SK-N-SH (cell line): ENCODE data around the gene TSGA10IP. TPM values are rescaled to one million over a fixed set of nuclear protein-coding genes. Genes with fewer than 3 reads are reported as not detected.

Experiments
- CTCF ChIA-PET: fragments of 300-600, 350-600 bp; formaldehyde crosslinking; extraction: SDS; loops from one replicate; lab custom pipeline; 2021; lab: Yijun Ruan, JAX
- POLR2A ChIA-PET: fragments of 350-600 bp; sonication (Branson Sonifier 250); formaldehyde crosslinking; extraction: SDS; loops from one replicate; lab custom pipeline; 2020; ENCODE audit warnings: antibody characterized with exemption, inconsistent platforms; lab: Yijun Ruan, JAX
- DNase-seq: peaks from one replicate; pipeline ENCODE4 v3.0.0; 2012
- H2AFZ ChIP-seq: fragments of 200-600 bp; sonication (generic); 2 replicates; pipeline ENCODE4 v1.8.1; 2016; ENCODE audit warnings: antibody characterized with exemption, mild to moderate bottlenecking, low read depth
- H3F3A ChIP-seq: fragments of 200-600 bp; sonication (generic); replicated peaks from 2 replicates; pipeline ENCODE3; 2016; ENCODE audit warnings: antibody characterized with exemption, mild to moderate bottlenecking; ENCODE audit not compliant: insufficient read depth
- H3K27ac ChIP-seq, 2 experiments: fragments of 200-500 bp in 1 of 2; fragments of 200-600 bp in 1 of 2; sonication (Bioruptor generic) in 1 of 2; sonication (generic), shearing (Covaris generic) in 1 of 2; 2 replicates each; pipeline versions ENCODE4 v1.5.1 to v1.6.1; 2014 to 2016; ENCODE audit warnings: low read depth in 2 of 2, inconsistent platforms in 1 of 2, low read length in 1 of 2, mild to moderate bottlenecking in 1 of 2, mixed read lengths in 1 of 2
- H3K27me3 ChIP-seq: fragments of 200-600 bp; sonication (generic), shearing (Covaris generic); 2 replicates; pipeline ENCODE4 v1.6.1; 2016; ENCODE audit warnings: mixed run types; ENCODE audit not compliant: insufficient read depth
- H3K36me3 ChIP-seq, 2 experiments: fragments of 200-500 bp in 1 of 2; fragments of 200-600 bp in 1 of 2; sonication (Bioruptor generic) in 1 of 2; sonication (generic) in 1 of 2; replicated peaks in 1 of 2; 2 replicates each; pipeline versions ENCODE3 to v1.5.1; 2014 to 2016; ENCODE audit warnings: low read length in 1 of 2, mild to moderate bottlenecking in 1 of 2; ENCODE audit not compliant: insufficient read depth in 2 of 2, control insufficient read depth in 1 of 2
- H3K4me1 ChIP-seq, 2 experiments: fragments of 200-500 bp in 1 of 2; fragments of 200-600 bp in 1 of 2; sonication (Bioruptor generic) in 1 of 2; sonication (generic), shearing (Covaris generic) in 1 of 2; 2 replicates each; pipeline versions ENCODE4 v1.5.1 to v1.6.1; 2014 to 2016; ENCODE audit warnings: low read depth in 1 of 2, low read length in 1 of 2, mixed run types in 1 of 2; ENCODE audit not compliant: insufficient read depth in 2 of 2, control insufficient read depth in 1 of 2
- H3K4me2 ChIP-seq: fragments of 200-600 bp; sonication (generic), shearing (Covaris generic); 2 replicates; pipeline ENCODE4 v1.6.1; 2017; ENCODE audit warnings: mixed run types
- H3K4me3 ChIP-seq, 2 experiments: fragments of 200-500 bp in 1 of 2; fragments of 200-600 bp in 1 of 2; sonication (Bioruptor generic) in 1 of 2; sonication (generic), shearing (Covaris generic) in 1 of 2; 2 replicates each; pipeline versions ENCODE4 v1.5.1 to v1.8.1; 2014 to 2016; ENCODE audit warnings: low read depth in 2 of 2, inconsistent platforms in 1 of 2, low read length in 1 of 2, mild to moderate bottlenecking in 1 of 2, mixed read lengths in 1 of 2, moderate library complexity in 1 of 2
- H3K79me2 ChIP-seq: fragments of 200-600 bp; sonication (generic); 2 replicates; pipeline ENCODE4 v1.8.1; 2017; ENCODE audit warnings: mild to moderate bottlenecking; ENCODE audit not compliant: insufficient read depth
- H3K9ac ChIP-seq: fragments of 200-600 bp; sonication (generic); 2 replicates; pipeline ENCODE4 v1.6.1; 2017; ENCODE audit warnings: mixed run types
- H3K9me2 ChIP-seq: fragments of 200-600 bp; sonication (generic); 2 replicates; pipeline ENCODE4 v1.6.1; 2017; ENCODE audit warnings: mixed run types
- H3K9me3 ChIP-seq: fragments of 200-600 bp; sonication (generic); 2 replicates; pipeline ENCODE4 v1.6.1; 2017; ENCODE audit warnings: mixed run types, mild to moderate bottlenecking, moderate library complexity
- H4K20me1 ChIP-seq: fragments of 200-600 bp; sonication (generic); 2 replicates; pipeline ENCODE4 v1.6.1; 2017; ENCODE audit warnings: mild to moderate bottlenecking, mixed run types; ENCODE audit not compliant: insufficient read depth
- EP300 ChIP-seq, 2 experiments: IDR thresholded peaks; 2 replicates each; pipeline versions ENCODE4 v1.4.0 to v1.6.1; 2012; ENCODE audit warnings: borderline replicate concordance in 1 of 2, low read depth in 1 of 2, low read length in 1 of 2
- MXI1 ChIP-seq: IDR thresholded peaks from 2 replicates; pipeline ENCODE4 v1.6.1; 2012; ENCODE audit warnings: mild to moderate bottlenecking, low read depth, low read length, improper control_type of control experiment
- NRF1 ChIP-seq: IDR thresholded peaks from 2 replicates; pipeline ENCODE4 v1.6.1; 2012; ENCODE audit warnings: low read depth, mild to moderate bottlenecking, low read length
- RAD21 ChIP-seq: IDR thresholded peaks from 2 replicates; pipeline ENCODE4 v1.6.1; 2012; ENCODE audit warnings: mild to moderate bottlenecking, low read length
- REST ChIP-seq: IDR thresholded peaks from 2 replicates; pipeline ENCODE4 v1.6.1; 2012; ENCODE audit warnings: mild to moderate bottlenecking, low read depth, low read length, moderate library complexity
- RXRA ChIP-seq: IDR thresholded peaks from 2 replicates; pipeline ENCODE4 v1.4.0; 2012; ENCODE audit warnings: low read depth, mild to moderate bottlenecking, borderline replicate concordance
- TCF12 ChIP-seq: IDR thresholded peaks from 2 replicates; pipeline ENCODE4 v1.4.0; 2012
- WGBS: methylation state at CpG from one replicate; pipeline ENCODE4 v1.1.6; 2017; ENCODE audit warnings: low lambda C conversion rate; 5-methylcytosine and 5-hydroxymethylcytosine counted together
- polyA plus RNA-seq, 3 experiments: library from polyadenylated mRNA; depleted of rRNA; stranded (reverse); fragments of >200 nt; gene quantifications; 2 replicates each; pipeline ENCODE4 v1.2.3, GENCODE V29; 2012

The TSGA10IP gene
- polyA plus RNA-seq, 1 of the 3 experiments (the other 2 are of a cell fraction), result not detected

DNA sequence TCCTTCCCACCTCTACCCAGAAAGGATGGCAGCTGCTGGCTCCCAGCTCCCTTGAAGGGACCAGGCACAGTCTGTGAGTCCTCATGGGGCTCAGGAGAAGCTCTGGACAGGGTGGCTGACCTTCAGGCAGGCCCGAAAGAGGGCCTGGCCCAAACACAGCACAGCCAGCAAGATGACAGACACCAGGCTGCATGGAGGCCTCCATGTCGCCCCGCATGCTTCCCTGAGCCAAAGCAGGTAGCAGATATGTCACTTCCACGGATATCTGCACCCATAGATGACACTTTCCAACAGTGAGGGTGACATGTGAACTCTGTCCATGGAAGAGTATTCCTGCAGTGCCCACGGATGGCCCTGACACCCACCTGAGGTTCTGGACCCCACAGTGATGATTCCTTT lies 38.3 kb downstream of the TSGA10IP start:
- peaks cover 12% of the 10 kb centered on the region for H3F3A ChIP-seq
- no peak overlapping the region for H3K4me3 ChIP-seq
- no peaks in the 10 kb centered on the region for H3K4me1 ChIP-seq
- no peaks in the 10 kb centered on the region for H3K9me2 ChIP-seq
- no peaks in the 10 kb centered on the region for H3K79me2 ChIP-seq
- CTCF ChIA-PET, result interaction anchor here (1.0 to 20.1 kb wide), 2 partner anchors 39 to 96 kb away, joined by 3 to 261 read pairs; partner anchors contain the start of genes CCDC85B, CTSW and FIBP
- peaks cover 3 to 9% of the 10 kb centered on the region in 2 experiments for H3K36me3 ChIP-seq
- H3K9me3 ChIP-seq, result no peaks in the 10 kb centered on the region
- no peak overlapping the region for H3K4me2 ChIP-seq
- no peak overlapping the region for H2AFZ ChIP-seq
- no peak overlapping the region for H3K9ac ChIP-seq
- no peaks in the 10 kb centered on the region for H4K20me1 ChIP-seq
- POLR2A ChIA-PET, result no interaction called here
- WGBS, result 93% methylated on average over 3 of the region's 5 CpGs
- H3K27me3 ChIP-seq, result no peaks in the 10 kb centered on the region
- DNase-seq, result no peak
- no peak overlapping the region for H3K27ac ChIP-seq
- no peak for TF ChIP-seq TCF12
- no peak for TF ChIP-seq MXI1
- no peak for TF ChIP-seq NRF1
- no peak for TF ChIP-seq RAD21

DNA sequence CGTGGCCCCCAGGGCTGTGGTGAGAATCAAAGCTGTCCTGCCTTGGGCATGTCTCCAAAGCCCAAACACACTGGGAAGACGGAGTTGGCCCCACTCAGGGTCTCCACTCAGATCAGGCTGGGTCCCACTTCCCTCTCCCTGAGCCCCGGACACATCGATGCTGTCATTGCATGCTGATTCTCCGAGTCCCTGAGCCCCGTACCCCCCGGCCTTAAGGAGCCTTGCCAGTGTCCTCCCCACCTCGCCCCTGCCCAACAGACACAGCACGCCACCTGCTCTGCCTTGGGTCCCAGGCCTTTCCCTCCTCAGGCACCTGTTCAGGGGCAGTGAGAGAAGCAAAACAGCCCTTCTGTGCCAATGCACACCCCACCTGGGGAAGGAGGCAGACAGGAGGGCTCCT lies 42.1 kb downstream of the TSGA10IP start:
- Histone ChIP-seq H4K20me1 (no peaks in the 10 kb centered on the region), H3K4me1 (peaks cover 0 to 2% of the 10 kb centered on the region in 2 experiments; a peak in 1 of 4 replicates), H3K4me2 (no peak overlapping the region), H3K36me3 (peaks cover 0 to 12% of the 10 kb centered on the region in 2 experiments), H3F3A (peaks cover 18% of the 10 kb centered on the region), H3K9me3 (no peaks in the 10 kb centered on the region), H2AFZ (no peak overlapping the region), H3K79me2 (no peaks in the 10 kb centered on the region), H3K9ac (no peak overlapping the region), H3K4me3 (no peak overlapping the region), H3K9me2 (no peaks in the 10 kb centered on the region), H3K27me3 (no peaks in the 10 kb centered on the region), H3K27ac (no peak overlapping the region)
- WGBS, result 92% methylated on average over 6 of the region's 9 CpGs
- no peak for TF ChIP-seq EP300 (IDR thresholded peaks at IDR 0.05; ENCODE audit: borderline replicate concordance in 1 of 2, low read depth in 1 of 2, low read length in 1 of 2)
- TF ChIP-seq RXRA, result no peak
- no peak for TF ChIP-seq RAD21
- no peak for TF ChIP-seq REST
- peak; percentile 14 for DNase-seq
- ChIA-PET POLR2A (no interaction called here), CTCF (interaction anchor here (1.2 to 20.1 kb wide), 5 partner anchors 8 to 276 kb away, joined by 4 to 261 read pairs (median 15); partner anchors contain the start of genes CCDC85B, CTSW, FIBP and KAT5)
